Muscle layer of duodenum (tissue), 2 donors: ENCODE data around the gene CDH5.

Source experiments
- H3K27ac ChIP-seq: one replicate; pipeline ENCODE4 v1.7.0; 2013; ENCODE audit warnings: mild to moderate bottlenecking, low read length
- H3K27me3 ChIP-seq: one replicate; pipeline ENCODE4 v1.7.0; 2013; ENCODE audit warnings: low read depth, mild to moderate bottlenecking, control low read depth, low read length
- H3K36me3 ChIP-seq, 2 donors: one replicate each; pipeline ENCODE4 v1.7.0; 2013; ENCODE audit warnings: low read length in 2 of 2, control low read depth in 1 of 2, mild to moderate bottlenecking in 1 of 2; ENCODE audit not compliant: insufficient read depth in 2 of 2, control insufficient read depth in 1 of 2
- H3K4me1 ChIP-seq, 2 donors: one replicate each; pipeline ENCODE4 v1.7.0; 2013; ENCODE audit warnings: low read length in 2 of 2, mild to moderate bottlenecking in 2 of 2, control low read depth in 1 of 2, moderate library complexity in 1 of 2; ENCODE audit not compliant: insufficient read depth in 2 of 2, control insufficient read depth in 1 of 2
- H3K4me3 ChIP-seq, 2 donors: one replicate each; pipeline ENCODE4 v1.7.0; 2013; ENCODE audit warnings: low read length in 2 of 2, low read depth in 1 of 2, mild to moderate bottlenecking in 1 of 2
- H3K9me3 ChIP-seq, 2 donors: one replicate each; pipeline ENCODE4 v1.7.0; 2013; ENCODE audit warnings: low read length in 2 of 2, control low read depth in 1 of 2, mild to moderate bottlenecking in 1 of 2; ENCODE audit not compliant: control insufficient read depth in 1 of 2
- donor health status: healthy.

CDH5 gene

GRCh38 chr16:66387817-66388332 lies 21.4 kb downstream of the CDH5 start:
- no peaks in the 10 kb centered on the region for H3K27me3 ChIP-seq
- no peaks in the 10 kb centered on the region for H3K4me1 ChIP-seq
- H3K27ac ChIP-seq, result no peak overlapping the region
- H3K4me3 ChIP-seq, result no peak overlapping the region
- H3K9me3 ChIP-seq, result no peaks in the 10 kb centered on the region
- no peaks in the 10 kb centered on the region for H3K36me3 ChIP-seq

GRCh38 chr16:66388350-66389139 lies 22.1 kb downstream of the CDH5 start:
- Histone ChIP-seq H3K4me1 (no peaks in the 10 kb centered on the region), H3K27me3 (no peaks in the 10 kb centered on the region), H3K4me3 (no peak overlapping the region), H3K27ac (no peak overlapping the region), H3K36me3 (no peaks in the 10 kb centered on the region), H3K9me3 (no peaks in the 10 kb centered on the region)

- no peaks in the 10 kb centered on the region for H3K36me3 ChIP-seq
- H3K4me3 ChIP-seq, result no peak overlapping the region
- no peak overlapping the region for H3K27ac ChIP-seq
- H3K9me3 ChIP-seq, result no peaks in the 10 kb centered on the region
- H3K4me1 ChIP-seq, result no peaks in the 10 kb centered on the region
- H3K27me3 ChIP-seq, result no peaks in the 10 kb centered on the region
Measured at GRCh38 chr16:66389256-66390176, 23.0 kb downstream of the CDH5 start.

GRCh38 chr16:66390346-66391108 lies 24.0 kb downstream of the CDH5 start:
- no peak overlapping the region for H3K27ac ChIP-seq

GRCh38 chr16:66391726-66392670 lies 25.5 kb downstream of the CDH5 start:
- Histone ChIP-seq H3K4me3 (no peak overlapping the region), H3K36me3 (no peaks in the 10 kb centered on the region), H3K4me1 (no peaks in the 10 kb centered on the region), H3K27me3 (no peaks in the 10 kb centered on the region), H3K27ac (no peak overlapping the region), H3K9me3 (no peaks in the 10 kb centered on the region)

More at GRCh38 chr16:66390346-66391108, 24.0 kb downstream of the CDH5 start:
- no peaks in the 10 kb centered on the region for H3K36me3 ChIP-seq
- no peak overlapping the region for H3K4me3 ChIP-seq
- H3K27me3 ChIP-seq, result no peaks in the 10 kb centered on the region
- no peaks in the 10 kb centered on the region for H3K4me1 ChIP-seq
- no peaks in the 10 kb centered on the region for H3K9me3 ChIP-seq

GRCh38 chr16:66395806-66396555 lies 29.5 kb downstream of the CDH5 start:
- H3K4me1 ChIP-seq, result no peaks in the 10 kb centered on the region
- H3K36me3 ChIP-seq, result no peaks in the 10 kb centered on the region
- H3K9me3 ChIP-seq, result no peaks in the 10 kb centered on the region
- no peak overlapping the region for H3K4me3 ChIP-seq
- H3K27me3 ChIP-seq, result no peaks in the 10 kb centered on the region
- H3K27ac ChIP-seq, result no peak overlapping the region

GRCh38 chr16:66397736-66398433 lies 31.4 kb downstream of the CDH5 start:
- H3K36me3 ChIP-seq, result no peaks in the 10 kb centered on the region
- no peaks in the 10 kb centered on the region for H3K4me1 ChIP-seq
- H3K27ac ChIP-seq, result no peak overlapping the region

GRCh38 chr16:66399031-66399430 lies 32.5 kb downstream of the CDH5 start:
- H3K36me3 ChIP-seq, result no peaks in the 10 kb centered on the region
- no peak overlapping the region for H3K4me3 ChIP-seq
- H3K9me3 ChIP-seq, result no peaks in the 10 kb centered on the region
- no peaks in the 10 kb centered on the region for H3K4me1 ChIP-seq
- no peaks in the 10 kb centered on the region for H3K27me3 ChIP-seq
- H3K27ac ChIP-seq, result no peak overlapping the region

More at GRCh38 chr16:66397736-66398433, 31.4 kb downstream of the CDH5 start:
- Histone ChIP-seq H3K9me3 (no peaks in the 10 kb centered on the region), H3K4me3 (no peak overlapping the region), H3K27me3 (no peaks in the 10 kb centered on the region)

GRCh38 chr16:66399930-66400329 lies 33.4 kb downstream of the CDH5 start:
- H3K27me3 ChIP-seq, result no peaks in the 10 kb centered on the region
- no peak overlapping the region for H3K27ac ChIP-seq

More at GRCh38 chr16:66399930-66400329, 33.4 kb downstream of the CDH5 start:
- no peak overlapping the region for H3K4me3 ChIP-seq
- H3K4me1 ChIP-seq, result no peaks in the 10 kb centered on the region
- H3K36me3 ChIP-seq, result no peaks in the 10 kb centered on the region
- peaks cover 0 to under 1% of the 10 kb centered on the region in 2 donors for H3K9me3 ChIP-seq
